Measurements from ENCODE around the gene UBE2QL1. TPM values are rescaled to one million over a fixed set of nuclear protein-coding genes. Genes with fewer than 3 reads are reported as not detected.
"Not testable (repeated sequence)": the region's sequence is repeated elsewhere in the genome, so short reads cannot be mapped to it uniquely, and the experiment has no call there.

The UBE2QL1 gene
- total RNA-seq, 4 donors from 2014 or later: 0.22 to 1.0 (median 0.50) TPM

- H3K36me3 ChIP-seq: no peaks in the 10 kb centered on the region
- no peak for TF ChIP-seq POLR2A (IDR thresholded peaks at IDR 0.05)
- TF ChIP-seq EP300 (IDR thresholded peaks at IDR 0.05): no peak
- no peak for TF ChIP-seq CTCF (IDR thresholded peaks at IDR 0.05)
- H3K9me3 ChIP-seq: peaks cover 0 to 8% (median 0%) of the 10 kb centered on the region in 4 donors
Observed at GRCh38 chr5:6505783-6506557, 57.3 kb downstream of the UBE2QL1 start.

GRCh38 chr5:6506611-6507010 lies 58.0 kb downstream of the UBE2QL1 start:
- H3K27me3 ChIP-seq: no peaks in the 10 kb centered on the region
- no peak for DNase-seq (ENCODE audit: low spot score in 2 of 2)
- 75 to 81% methylated on average over 12 to 16 of the region's 16 CpGs for WGBS, 2 donors
- H3K4me3 ChIP-seq: no peak overlapping the region
- TF ChIP-seq EP300 (IDR thresholded peaks at IDR 0.05): no peak
- no peak for TF ChIP-seq CTCF (IDR thresholded peaks at IDR 0.05)
- no peak for TF ChIP-seq POLR2A (IDR thresholded peaks at IDR 0.05)
- peaks cover 0 to 8% (median 0%) of the 10 kb centered on the region in 4 donors for H3K9me3 ChIP-seq
- no peak overlapping the region for H3K27ac ChIP-seq
- no peaks in the 10 kb centered on the region for H3K36me3 ChIP-seq
- H3K4me1 ChIP-seq: no peaks in the 10 kb centered on the region

More at GRCh38 chr5:6505783-6506557, 57.3 kb downstream of the UBE2QL1 start:
- no peaks in the 10 kb centered on the region for H3K4me1 ChIP-seq
- WGBS, 2 donors: 72 to 77% methylated on average over 11 of the region's 11 CpGs
- no peaks in the 10 kb centered on the region for H3K27me3 ChIP-seq
- DNase-seq (ENCODE audit: low spot score in 2 of 2): no peak
- H3K4me3 ChIP-seq: no peak overlapping the region
- H3K27ac ChIP-seq: no peak overlapping the region

GRCh38 chr5:6508931-6509330 lies 60.3 kb downstream of the UBE2QL1 start:
- Histone ChIP-seq H3K36me3 (no peaks in the 10 kb centered on the region), H3K9me3 (no peaks in the 10 kb centered on the region), H3K4me3 (no peak overlapping the region), H3K27me3 (no peaks in the 10 kb centered on the region), H3K4me1 (no peaks in the 10 kb centered on the region), H3K27ac (no peak overlapping the region)
- no peak for DNase-seq (ENCODE audit: low spot score in 2 of 2)
- 77 to 84% methylated on average over 11 of the region's 11 CpGs for WGBS, 2 donors
- TF ChIP-seq EP300 (IDR thresholded peaks at IDR 0.05): no peak
- TF ChIP-seq CTCF (IDR thresholded peaks at IDR 0.05): no peak
- TF ChIP-seq POLR2A (IDR thresholded peaks at IDR 0.05): no peak

GRCh38 chr5:6510132-6510531 lies 61.5 kb downstream of the UBE2QL1 start:
- TF ChIP-seq EP300 (IDR thresholded peaks at IDR 0.05): no peak
- H3K27me3 ChIP-seq: no peaks in the 10 kb centered on the region
- no peak overlapping the region for H3K27ac ChIP-seq
- H3K9me3 ChIP-seq: no peaks in the 10 kb centered on the region
- no peaks in the 10 kb centered on the region for H3K4me1 ChIP-seq
- H3K36me3 ChIP-seq: no peaks in the 10 kb centered on the region
- 80 to 89% methylated on average over 2 of the region's 2 CpGs for WGBS, 2 donors
- no peak for DNase-seq (ENCODE audit: low spot score in 2 of 2)
- no peak overlapping the region for H3K4me3 ChIP-seq

- H3K27ac ChIP-seq: no peak overlapping the region
- no peak overlapping the region for H3K4me3 ChIP-seq
- WGBS, 2 donors: 95% methylated on average over 4 of the region's 4 CpGs
- no peak for DNase-seq (ENCODE audit: low spot score in 2 of 2)
- no peaks in the 10 kb centered on the region for H3K36me3 ChIP-seq
- no peaks in the 10 kb centered on the region for H3K27me3 ChIP-seq
- no peaks in the 10 kb centered on the region for H3K4me1 ChIP-seq
- TF ChIP-seq POLR2A (IDR thresholded peaks at IDR 0.05): no peak
- TF ChIP-seq CTCF (IDR thresholded peaks at IDR 0.05): no peak
- TF ChIP-seq EP300 (IDR thresholded peaks at IDR 0.05): no peak
- H3K9me3 ChIP-seq: no peaks in the 10 kb centered on the region
Observed at GRCh38 chr5:6510973-6511372, 62.3 kb downstream of the UBE2QL1 start.

GRCh38 chr5:6515812-6516211 lies 67.2 kb downstream of the UBE2QL1 start:
- H3K27me3 ChIP-seq; H3K4me1 ChIP-seq; DNase-seq (ENCODE audit: low spot score in 2 of 2); H3K27ac ChIP-seq; H3K9me3 ChIP-seq; H3K36me3 ChIP-seq; H3K4me3 ChIP-seq: not testable (repeated sequence)
- 78 to 81% methylated on average over 5 of the region's 5 CpGs for WGBS, 2 donors

All from tibial nerve (tissue), 4 donors.